Left lung (tissue), 10 donors: ENCODE measurements around the gene MCF2L. TPM values are rescaled to one million over a fixed set of nuclear protein-coding genes. Genes with fewer than 3 reads are reported as not detected.
A peak's percentile ranks its signal among the peaks of the same experiment; 100 is the strongest.
"Not testable (repeated sequence)": the region's sequence is repeated elsewhere in the genome, so short reads cannot be mapped to it uniquely, and the experiment has no call there.

ENCODE experiments used
- ATAC-seq: fragments of 200-7000 bp; cut with Tn5 transposase; one replicate; pipeline ENCODE4 v1.9.1; 2020; ENCODE audit warnings: moderate library complexity
- DNase-seq, 4 donors: peaks; one replicate each; pipeline ENCODE4 v3.0.0-alpha.2; 2013 to 2020
- H3K27ac ChIP-seq, 2 donors: fragments of 200-600 bp; sonication (generic) in 1 of 2; one replicate each; pipeline versions ENCODE4 v1.5.0 to v1.8.0; 2020 to 2021
- H3K27me3 ChIP-seq, 2 donors: fragments of 200-600 bp; sonication (generic) in 1 of 2; one replicate each; pipeline versions ENCODE4 v1.5.0 to v1.8.0; 2020 to 2021
- H3K36me3 ChIP-seq, 2 donors: fragments of 200-600 bp; sonication (generic) in 1 of 2; one replicate each; pipeline versions ENCODE4 v1.5.0 to v1.8.0; 2020 to 2021
- H3K4me1 ChIP-seq, 2 donors: fragments of 200-600 bp; one replicate each; pipeline ENCODE4 v1.8.0; 2021
- H3K4me3 ChIP-seq, 2 donors: fragments of 200-600 bp; sonication (generic) in 1 of 2; one replicate each; pipeline versions ENCODE4 v1.5.0 to v1.8.0; 2020 to 2021; ENCODE audit warnings: mild to moderate bottlenecking in 1 of 2
- H3K9me3 ChIP-seq, 2 donors: fragments of 200-600 bp; sonication (generic) in 1 of 2; one replicate each; pipeline versions ENCODE4 v1.5.0 to v1.8.0; 2020 to 2021
- CTCF ChIP-seq, 2 donors: fragments of 200-600 bp; sonication (generic) in 1 of 2; IDR thresholded peaks; one replicate each; pipeline versions ENCODE4 v1.5.0 to v1.8.0; 2021; ENCODE audit warnings: antibody characterized with exemption in 2 of 2
- intact Hi-C, 2 donors: fragments of 100-400 bp; cut with DNase I; formaldehyde crosslinking; loops; one replicate each; pipeline versions ENCODE4 v1.11.2 to v1.14.2; 2022
- polyA plus RNA-seq, 6 donors: library from polyadenylated mRNA; unstranded; fragments of 120-200 nt; gene quantifications; one replicate each; pipeline ENCODE4 v1.2.1, GENCODE V29; 2013; ENCODE audit not compliant: insufficient read length in 6 of 6
- total RNA-seq, 2 donors: library from RNA; stranded (reverse); fragmentation: NEBNext Ultra II Directional; extraction: Animal tissue kit (Norgen Biotek cat#: 25700); gene quantifications; one replicate each; pipeline ENCODE4 v1.2.1, GENCODE V29; 2021
- donor health status: DM: no; HTN: yes; CAD: no.
- donor health status: DM: no; HTN: no; CAD: no.

Gene MCF2L
- total and polyA plus RNA-seq, 8 donors: 22.2 to 39.5 (median 33.7) TPM

GRCh38 chr13:113102727-113103126 is 133.7 kb downstream of the MCF2L start:
- no peak for ATAC-seq
- H3K4me1 ChIP-seq: no peaks in the 10 kb centered on the region
- H3K27ac ChIP-seq: no peak overlapping the region
- H3K9me3 ChIP-seq: no peaks in the 10 kb centered on the region
- intact Hi-C loops: no loop called here
- peaks cover 0 to 6% of the 10 kb centered on the region in 2 donors for H3K36me3 ChIP-seq
- no peak overlapping the region for H3K4me3 ChIP-seq
- DNase-seq: peak in 1 of 4 donors; percentile 9
- no peak for TF ChIP-seq CTCF (IDR thresholded peaks at IDR 0.05)
- peaks cover 0 to 28% of the 10 kb centered on the region in 2 donors for H3K27me3 ChIP-seq

DNA sequence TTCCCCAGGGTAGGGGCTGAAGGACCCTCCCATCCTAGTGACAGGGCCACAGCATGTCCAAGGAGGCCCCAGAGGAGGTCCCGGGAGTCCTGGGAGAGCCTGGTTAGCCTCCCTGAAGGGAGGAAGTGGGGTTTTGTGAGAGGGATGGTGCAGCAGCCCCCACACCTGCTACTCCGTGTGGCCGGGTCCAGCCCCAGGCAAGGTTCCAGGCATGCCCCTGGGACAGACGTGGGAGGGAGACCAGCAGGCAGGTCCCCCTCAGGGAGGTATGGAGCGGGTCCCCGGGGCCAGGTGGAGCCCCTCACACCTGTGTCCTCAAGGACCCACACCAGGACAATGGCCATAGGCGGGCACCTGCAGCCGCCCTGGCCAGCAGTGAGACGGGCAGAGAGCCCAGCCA is 134.6 kb downstream of the MCF2L start:
- peaks cover 0 to 28% of the 10 kb centered on the region in 2 donors for H3K27me3 ChIP-seq
- intact Hi-C loops: no loop called here
- peaks cover 0 to under 1% of the 10 kb centered on the region in 2 donors for H3K36me3 ChIP-seq
- no peaks in the 10 kb centered on the region for H3K9me3 ChIP-seq
- H3K4me1 ChIP-seq: no peaks in the 10 kb centered on the region
- ATAC-seq (no peak), DNase-seq (peak in 1 of 4 donors; percentile 58)
- H3K4me3 ChIP-seq: no peak overlapping the region
- no peak for TF ChIP-seq CTCF (IDR thresholded peaks at IDR 0.05)
- no peak overlapping the region for H3K27ac ChIP-seq

DNA sequence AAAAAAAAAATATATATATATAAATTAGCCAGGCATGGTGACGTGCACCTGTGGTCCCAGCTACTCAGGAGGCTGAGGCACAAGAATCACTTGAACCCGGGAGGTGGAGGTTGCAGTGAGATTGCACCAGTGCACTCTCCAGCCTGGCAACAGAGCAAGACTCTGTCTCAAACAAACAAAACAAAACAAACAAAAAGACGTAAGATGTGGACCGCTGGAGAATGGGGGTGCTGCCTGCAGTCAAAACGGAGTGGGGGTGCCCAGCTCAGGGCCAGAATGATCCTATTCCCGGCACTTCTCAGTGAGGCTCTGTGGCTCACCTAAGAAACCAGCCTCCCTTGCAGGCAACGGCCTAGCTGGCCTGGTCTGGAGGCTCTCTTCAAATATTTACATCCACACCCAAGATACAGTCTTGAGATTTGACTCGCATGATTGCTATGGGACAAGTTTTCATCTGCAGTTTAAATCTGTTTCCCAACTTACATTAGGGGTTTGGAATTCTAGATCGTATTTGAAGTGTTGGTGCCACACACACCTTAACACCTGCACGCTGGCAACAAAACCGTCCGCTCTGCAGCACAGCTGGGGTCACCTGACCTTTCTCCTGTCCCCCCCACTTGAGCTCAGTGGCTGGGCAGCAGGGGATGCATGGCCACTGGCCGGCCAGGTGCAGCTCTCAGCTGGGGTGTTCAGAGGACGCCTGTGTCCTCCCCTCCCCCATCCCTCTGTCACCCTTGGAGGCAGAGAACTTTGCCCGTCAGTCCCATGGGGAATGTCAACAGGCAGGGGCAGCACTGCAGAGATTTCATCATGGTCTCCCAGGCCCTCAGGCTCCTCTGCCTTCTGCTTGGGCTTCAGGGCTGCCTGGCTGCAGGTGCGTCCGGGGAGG is 136.3 kb downstream of the MCF2L start, which contains the start of gene F7:
TSS of gene F7 (plus strand) at position 760 of the 889 bp plus-strand sequence. CDS start at position 811, 51 bp downstream.
- DNase-seq (peak in 1 of 4 donors; percentile 48), ATAC-seq (peak; percentile 73)
- no peak within 1 kb of the TSS for H3K4me3 ChIP-seq
- TF ChIP-seq CTCF (IDR thresholded peaks at IDR 0.05): no peak
- H3K36me3 ChIP-seq: no peaks in the 10 kb centered on the region
- H3K27ac ChIP-seq: no peak within 1 kb of the TSS
- intact Hi-C loops: no loop called here
- H3K27me3 ChIP-seq: peaks cover 12 to 41% of the 10 kb centered on the region in 2 donors
- H3K9me3 ChIP-seq: no peaks in the 10 kb centered on the region
- H3K4me1 ChIP-seq: peaks cover 0 to 5% of the 10 kb centered on the region in 2 donors

DNA sequence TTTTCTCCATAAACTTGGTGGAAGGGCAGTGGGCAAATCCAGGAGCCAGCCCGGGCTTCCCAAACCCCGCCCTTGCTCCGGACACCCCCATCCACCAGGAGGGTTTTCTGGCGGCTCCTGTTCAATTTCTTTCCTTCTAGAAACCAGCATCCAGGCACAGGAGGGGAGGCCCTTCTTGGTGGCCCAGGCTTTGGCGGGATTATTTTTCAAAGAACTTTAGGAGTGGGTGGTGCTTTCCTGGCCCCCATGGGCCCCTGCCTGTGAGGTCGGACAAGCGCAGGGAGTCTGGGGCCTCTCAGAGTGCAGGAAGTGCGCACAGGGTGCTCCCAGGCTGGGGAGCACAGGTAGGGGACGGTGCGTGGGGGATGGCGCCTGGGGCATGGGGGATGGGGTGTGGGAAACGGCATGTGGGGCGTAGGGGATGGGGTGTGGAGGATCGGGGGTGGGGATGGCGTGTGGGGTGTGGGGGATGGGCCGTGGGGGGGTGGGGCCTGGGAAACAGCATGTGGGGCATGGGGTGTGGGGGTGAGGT is 137.0 kb downstream of the MCF2L start:
- DNase-seq: peak in 1 of 4 donors; percentile 39
- Histone ChIP-seq H3K27ac (no peak overlapping the region), H3K27me3 (peaks cover 19 to 48% of the 10 kb centered on the region in 2 donors), H3K4me1 (peaks cover 0 to 12% of the 10 kb centered on the region in 2 donors), H3K36me3 (no peaks in the 10 kb centered on the region), H3K9me3 (no peaks in the 10 kb centered on the region), H3K4me3 (no peak overlapping the region)
- TF ChIP-seq CTCF (IDR thresholded peaks at IDR 0.05): no peak
- ATAC-seq: no peak
- intact Hi-C loops: no loop called here

GRCh38 chr13:113106711-113107351 is 137.8 kb downstream of the MCF2L start:
- no peak overlapping the region for H3K27ac ChIP-seq
- no peaks in the 10 kb centered on the region for H3K9me3 ChIP-seq
- intact Hi-C loops: no loop called here
- no peaks in the 10 kb centered on the region for H3K36me3 ChIP-seq
- H3K27me3 ChIP-seq: peaks cover 20 to 51% of the 10 kb centered on the region in 2 donors
- no peak overlapping the region for H3K4me3 ChIP-seq
- no peak for ATAC-seq
- H3K4me1 ChIP-seq: peaks cover 0 to 13% of the 10 kb centered on the region in 2 donors
- TF ChIP-seq CTCF (IDR thresholded peaks at IDR 0.05): no peak
- peak in 1 of 4 donors; percentile 69 for DNase-seq

DNA sequence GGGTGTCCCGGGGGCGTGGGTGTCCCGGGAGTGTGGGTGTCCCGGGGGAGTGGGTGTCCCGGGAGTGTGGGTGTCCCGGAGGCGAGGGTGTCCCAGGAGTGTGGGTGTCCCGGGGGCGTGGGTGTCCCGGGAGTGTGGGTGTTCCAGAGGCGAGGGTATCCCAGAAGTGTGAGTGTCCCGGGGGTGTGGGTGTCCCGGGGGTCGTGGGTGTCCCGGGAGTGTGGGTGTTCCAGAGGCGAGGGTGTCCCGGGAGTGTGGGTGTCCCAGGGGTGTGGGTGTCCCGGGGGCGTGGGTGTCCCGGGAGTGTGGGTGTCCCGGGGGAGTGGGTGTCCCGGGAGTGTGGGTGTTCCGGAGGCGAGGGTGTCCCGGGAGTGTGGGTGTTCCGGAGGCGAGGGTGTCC is 139.5 kb downstream of the MCF2L start:
- H3K4me3 ChIP-seq, H3K36me3 ChIP-seq, H3K9me3 ChIP-seq, ATAC-seq, intact Hi-C loops, H3K27ac ChIP-seq: not testable (repeated sequence)
- Histone ChIP-seq H3K4me1 (peaks cover 0 to 13% of the 10 kb centered on the region in 2 donors), H3K27me3 (peaks cover 20 to 52% of the 10 kb centered on the region in 2 donors)
- DNase-seq: peak in 1 of 4 donors; percentile 19
